NCI-H2029 treated with DMSO at 0.1 percent for 48 hours (cell line): ENCODE results near the gene EMID1.

Experiments used
- DNase-seq: peaks from one replicate; lab custom pipeline; 2025; lab: John Stamatoyannopoulos, UW

Gene EMID1

GRCh38 chr22:29195118-29195963 is 10.4 kb upstream of the EMID1 start:
- no peak for DNase-seq

- DNase-seq, result no peak
Measured at GRCh38 chr22:29195964-29196666, 9.6 kb upstream of the EMID1 start.

GRCh38 chr22:29197096-29197495 is 8.6 kb upstream of the EMID1 start:
- no peak for DNase-seq

- DNase-seq, result no peak
Measured at GRCh38 chr22:29198240-29198639, 7.5 kb upstream of the EMID1 start.

- DNase-seq, result no peak
Measured at GRCh38 chr22:29199702-29200400, 5.8 kb upstream of the EMID1 start.

GRCh38 chr22:29200901-29201300 is 4.8 kb upstream of the EMID1 start:
- no peak for DNase-seq

GRCh38 chr22:29201782-29202181 is 3.9 kb upstream of the EMID1 start:
- DNase-seq, result no peak

GRCh38 chr22:29202212-29203192 is 3.2 kb upstream of the EMID1 start:
- DNase-seq, result peak; percentile 6

GRCh38 chr22:29203488-29204454 is 1.9 kb upstream of the EMID1 start:
- no peak for DNase-seq

GRCh38 chr22:29204455-29205183 is 1.1 kb upstream of the EMID1 start:
- DNase-seq, result no peak

GRCh38 chr22:29205252-29205593 is 473 bp upstream of the EMID1 start:
- no peak for DNase-seq

GRCh38 chr22:29206372-29207242 is 911 bp downstream of the EMID1 start:
- no peak for DNase-seq

GRCh38 chr22:29207243-29207550 is 1.5 kb downstream of the EMID1 start:
- no peak for DNase-seq

- no peak for DNase-seq
Measured at GRCh38 chr22:29207562-29208501, 2.1 kb downstream of the EMID1 start.

- DNase-seq, result no peak
Measured at GRCh38 chr22:29208502-29208862, 2.8 kb downstream of the EMID1 start.

- no peak for DNase-seq
Measured at GRCh38 chr22:29208879-29209623, 3.4 kb downstream of the EMID1 start.

GRCh38 chr22:29209624-29209929 is 3.9 kb downstream of the EMID1 start:
- DNase-seq, result no peak
